Endodermal cell (in vitro differentiated cells): ENCODE measurements around the gene MAP1LC3B. TPM values are rescaled to one million over a fixed set of nuclear protein-coding genes. Genes with fewer than 3 reads are reported as not detected.

ENCODE experiments used
- DNase-seq: peaks from one replicate; pipeline ENCODE4 v3.0.0-alpha.2; 2017
- H3K27ac ChIP-seq: 2 replicates; pipeline ENCODE4 v1.5.1; 2013; ENCODE audit warnings: mild to moderate bottlenecking, low read depth, low read length, moderate library complexity
- H3K27me3 ChIP-seq: 2 replicates; pipeline ENCODE4 v1.6.1; 2013; ENCODE audit warnings: mild to moderate bottlenecking, low read length, moderate library complexity; ENCODE audit not compliant: insufficient read depth, control insufficient read depth, poor library complexity, severe bottlenecking
- H3K36me3 ChIP-seq: 2 replicates; pipeline ENCODE4 v1.7.0; 2013; ENCODE audit warnings: mild to moderate bottlenecking, low read length, moderate library complexity; ENCODE audit not compliant: control insufficient read depth, insufficient read depth
- H3K4me1 ChIP-seq: one replicate; pipeline ENCODE4 v1.7.0; 2013; ENCODE audit warnings: low read length; ENCODE audit not compliant: control insufficient read depth, insufficient read depth
- H3K4me3 ChIP-seq: 2 replicates; pipeline ENCODE4 v1.5.1; 2013; ENCODE audit warnings: mild to moderate bottlenecking, low read length, moderate library complexity
- H3K9ac ChIP-seq: 2 replicates; pipeline ENCODE4 v1.6.1; 2013; ENCODE audit warnings: mild to moderate bottlenecking, low read length, moderate library complexity; ENCODE audit not compliant: poor library complexity, severe bottlenecking; ENCODE audit errors: extremely low read depth
- H3K9me3 ChIP-seq: 2 replicates; pipeline ENCODE4 v1.6.1; 2013; ENCODE audit warnings: mild to moderate bottlenecking, low read length, moderate library complexity; ENCODE audit not compliant: control insufficient read depth
- H3K27ac Mint-ChIP-seq: 2 replicates; pipeline ENCODE4 v1.8.0; 2020; ENCODE audit warnings: mixed read lengths
- H3K27me3 Mint-ChIP-seq: 2 replicates; pipeline ENCODE4 v1.8.0; 2021; ENCODE audit warnings: mild to moderate bottlenecking, mixed read lengths; ENCODE audit not compliant: insufficient read depth
- H3K36me3 Mint-ChIP-seq: 2 replicates; pipeline ENCODE4 v1.8.0; 2020; ENCODE audit warnings: low read depth, mixed read lengths
- H3K4me1 Mint-ChIP-seq: 2 replicates; pipeline ENCODE4 v1.8.0; 2020; ENCODE audit warnings: mixed read lengths
- H3K4me3 Mint-ChIP-seq: 2 replicates; pipeline ENCODE4 v1.8.0; 2020; ENCODE audit warnings: mild to moderate bottlenecking, moderate library complexity, mixed read lengths
- H3K9me3 Mint-ChIP-seq: 2 replicates; pipeline ENCODE4 v1.8.0; 2020; ENCODE audit warnings: mild to moderate bottlenecking, mixed read lengths
- WGBS, 2 experiments: methylation state at CpG; one replicate each; pipeline versions ENCODE4 v1.1.5 to v1.1.7; 2013; ENCODE audit warnings: missing lambda C conversion rate in 2 of 2, mixed read lengths in 1 of 2; ENCODE audit not compliant: insufficient coverage in 1 of 2, insufficient read length in 1 of 2; 5-methylcytosine and 5-hydroxymethylcytosine counted together
- total RNA-seq, 2 donors: library from RNA; stranded (reverse); fragmentation: NEBNext Ultra II Directional in 1 of 2; extraction: Animal tissue kit (Norgen Biotek cat#: 25700) in 1 of 2; gene quantifications; 2 replicates in 1 of 2; 3 replicates in 1 of 2; pipeline ENCODE4 v1.2.1, GENCODE V29; 2021
- TF ChIP-seq, protein P1 (sequence below): fragments of 200-600 bp; sonication (generic); conservative IDR thresholded peaks from 2 replicates; pipeline ENCODE4 v1.5.0; 2021; ENCODE audit warnings: antibody characterized with exemption, mild to moderate bottlenecking

MAP1LC3B gene
- total RNA-seq, 2 donors from 2014 or later: 56.4 to 62.4 TPM

DNA sequence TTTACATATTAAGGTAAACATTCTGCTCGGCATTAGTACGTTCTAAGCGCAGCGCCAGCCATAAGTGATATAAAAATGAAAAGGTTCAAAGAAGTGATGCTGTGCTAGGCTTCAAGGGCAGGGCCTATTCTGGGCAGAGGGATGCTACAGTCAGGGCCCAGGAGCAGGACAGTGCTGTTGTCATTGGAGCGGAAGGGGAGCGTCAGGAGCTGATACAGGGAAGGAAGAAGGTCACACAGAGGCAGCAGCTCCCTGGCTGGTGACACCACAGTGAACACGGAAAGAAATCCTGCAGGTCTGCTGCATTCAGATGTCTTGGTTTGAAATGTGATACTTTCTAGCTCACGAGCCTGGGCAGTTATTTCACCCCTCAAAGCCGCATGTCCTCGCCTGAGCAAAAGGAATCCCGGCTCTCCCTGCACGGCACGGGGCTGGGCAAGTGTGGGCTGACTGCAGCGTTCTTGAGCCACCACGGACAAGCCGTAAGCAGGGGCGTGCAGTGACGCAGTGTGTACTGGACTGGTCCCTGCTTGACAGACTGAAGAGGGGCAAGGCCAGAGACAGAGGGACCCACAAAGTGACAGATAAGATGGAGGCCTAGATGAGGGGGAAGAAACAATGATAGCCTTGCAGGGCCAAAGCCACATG is 59.6 kb downstream of the MAP1LC3B start:
- WGBS, 2 experiments: 91 to 95% methylated on average over 16 to 18 of the region's 18 CpGs
- Mint-ChIP-seq H3K27ac (peak overlapping the region; percentile 35), H3K27me3 (no peaks in the 10 kb centered on the region), H3K36me3 (peaks cover 63% of the 10 kb centered on the region), H3K4me3 (no peak overlapping the region), H3K4me1 (no peaks in the 10 kb centered on the region), H3K9me3 (peaks cover 1% of the 10 kb centered on the region)
- H3K36me3 ChIP-seq: peaks cover 61% of the 10 kb centered on the region
- H3K4me1 ChIP-seq: no peaks in the 10 kb centered on the region
- no peaks in the 10 kb centered on the region for H3K9me3 ChIP-seq
- no peak overlapping the region for H3K4me3 ChIP-seq
- DNase-seq: no peak
- H3K27me3 ChIP-seq: no peaks in the 10 kb centered on the region
- H3K9ac ChIP-seq: no peak overlapping the region
- TF ChIP-seq, protein P1, sequence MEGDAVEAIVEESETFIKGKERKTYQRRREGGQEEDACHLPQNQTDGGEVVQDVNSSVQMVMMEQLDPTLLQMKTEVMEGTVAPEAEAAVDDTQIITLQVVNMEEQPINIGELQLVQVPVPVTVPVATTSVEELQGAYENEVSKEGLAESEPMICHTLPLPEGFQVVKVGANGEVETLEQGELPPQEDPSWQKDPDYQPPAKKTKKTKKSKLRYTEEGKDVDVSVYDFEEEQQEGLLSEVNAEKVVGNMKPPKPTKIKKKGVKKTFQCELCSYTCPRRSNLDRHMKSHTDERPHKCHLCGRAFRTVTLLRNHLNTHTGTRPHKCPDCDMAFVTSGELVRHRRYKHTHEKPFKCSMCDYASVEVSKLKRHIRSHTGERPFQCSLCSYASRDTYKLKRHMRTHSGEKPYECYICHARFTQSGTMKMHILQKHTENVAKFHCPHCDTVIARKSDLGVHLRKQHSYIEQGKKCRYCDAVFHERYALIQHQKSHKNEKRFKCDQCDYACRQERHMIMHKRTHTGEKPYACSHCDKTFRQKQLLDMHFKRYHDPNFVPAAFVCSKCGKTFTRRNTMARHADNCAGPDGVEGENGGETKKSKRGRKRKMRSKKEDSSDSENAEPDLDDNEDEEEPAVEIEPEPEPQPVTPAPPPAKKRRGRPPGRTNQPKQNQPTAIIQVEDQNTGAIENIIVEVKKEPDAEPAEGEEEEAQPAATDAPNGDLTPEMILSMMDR: no peak
- H3K27ac ChIP-seq: no peak overlapping the region

DNA sequence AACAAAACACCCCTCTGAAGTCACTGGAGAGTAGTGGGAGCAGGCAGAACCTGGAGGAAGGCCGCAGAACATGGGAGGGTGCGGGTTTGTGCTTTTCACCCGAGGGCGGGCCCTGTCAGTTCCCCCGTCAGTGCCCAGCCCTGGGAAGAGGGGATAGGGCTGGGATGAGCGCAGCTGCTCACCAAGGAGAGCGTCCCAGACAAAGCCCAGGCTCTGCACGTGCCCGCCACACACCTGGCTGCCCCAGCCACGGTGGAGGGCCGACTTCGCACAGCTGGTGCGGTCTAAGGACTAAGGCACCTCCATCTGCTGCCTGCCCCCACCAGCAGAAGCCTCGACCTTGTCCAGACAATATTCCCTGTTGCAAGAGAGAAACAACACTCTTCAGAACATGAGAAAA is 61.2 kb downstream of the MAP1LC3B start:
- Histone ChIP-seq H3K4me3 (no peak overlapping the region), H3K27me3 (no peaks in the 10 kb centered on the region), H3K36me3 (peaks cover 61% of the 10 kb centered on the region), H3K9me3 (no peaks in the 10 kb centered on the region), H3K27ac (no peak overlapping the region), H3K4me1 (no peaks in the 10 kb centered on the region), H3K9ac (no peak overlapping the region)
- 95 to 97% methylated on average over 8 to 14 of the region's 14 CpGs for WGBS, 2 experiments
- Mint-ChIP-seq H3K36me3 (peaks cover 62% of the 10 kb centered on the region), H3K27ac (peak overlapping the region; percentile 35), H3K4me1 (no peaks in the 10 kb centered on the region), H3K4me3 (no peak overlapping the region), H3K9me3 (no peaks in the 10 kb centered on the region), H3K27me3 (no peaks in the 10 kb centered on the region)
- TF ChIP-seq, protein P1: no peak
- DNase-seq: no peak

Other genes starting within 250 kb of the MAP1LC3B start
- 1 to 10 TPM; 6.4 to 7.8 TPM for gene C16orf95, start 74.9 kb upstream of the MAP1LC3B start, total RNA-seq
- gene FBXO31, start 8.6 kb upstream of the MAP1LC3B start, total RNA-seq: 10 to 100 TPM; 18.6 to 22.1 TPM
- gene ZCCHC14, start 100.7 kb downstream of the MAP1LC3B start, total RNA-seq: 10 to 100 TPM; 27.3 to 33.7 TPM
- gene JPH3, start 210.2 kb downstream of the MAP1LC3B start, total RNA-seq: 10 to 100 TPM; 37.0 to 39.1 TPM